Measurements from ENCODE around the gene CNST. TPM values are rescaled to one million over a fixed set of nuclear protein-coding genes. Genes with fewer than 3 reads are reported as not detected.

The CNST gene
- total and polyA plus RNA-seq, 9 of the 15 experiments (the other 6 are each of a cell fraction or from before 2014, with no cell fraction given), result 17.0 to 55.3 (median 30.8) TPM

DNA sequence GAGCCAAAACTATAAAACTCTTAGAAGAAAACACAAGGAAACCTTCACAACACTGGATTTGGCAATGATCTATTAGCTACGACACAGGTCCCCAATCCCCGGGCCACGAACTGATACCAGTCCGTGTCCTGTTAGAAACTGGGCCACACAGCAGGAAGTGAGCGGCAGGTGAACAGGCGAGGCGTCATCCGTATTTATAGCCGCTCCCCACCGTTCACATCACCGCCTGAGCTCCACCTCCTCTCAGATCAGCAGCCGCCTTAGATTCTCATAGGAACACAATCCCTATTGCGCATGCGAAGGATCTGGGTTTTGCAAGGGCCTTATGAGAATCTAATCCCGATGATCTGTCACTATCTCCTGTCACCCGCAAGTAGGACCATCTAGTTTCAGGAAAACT is 12.1 kb upstream of the CNST start:
- H3K79me2 ChIP-seq (ENCODE audit: control insufficient read depth, insufficient read depth, low read length), result peaks cover 30% of the 10 kb centered on the region; the same call in 2 of the 3 replicates
- POLR2A ChIA-PET, result interaction anchor here (0.5 to 2.0 kb wide), 5 partner anchors 9 to 513 kb away, joined by 3 to 12 read pairs (median 4); partner anchors contain the start of gene TFB2M
- no peak overlapping the region for H3K9ac ChIP-seq (ENCODE audit: insufficient read depth in 1 of 2, low read depth in 2 of 2, low read length in 2 of 2)
- in situ Hi-C loops (cut with MboI) (no loop called here), intact Hi-C loops (cut with micrococcal nuclease) (no loop called here)
- no peak overlapping the region for H2AFZ ChIP-seq (ENCODE audit: low read depth, low read length)
- H3K4me1 ChIP-seq (replicated peaks in 1 of 2; ENCODE audit: control insufficient read depth in 2 of 2, insufficient read depth in 2 of 2, low read length in 2 of 2), result no peaks in the 10 kb centered on the region
- H3K9me1 ChIP-seq (ENCODE audit: control insufficient read depth, insufficient read depth, low read length), result no peaks in the 10 kb centered on the region
- no peak for FAIRE-seq
- WGBS (ENCODE audit: insufficient coverage, low coverage, missing lambda C conversion rate), result 91% methylated on average over 16 of the region's 16 CpGs
- no peaks in the 10 kb centered on the region for H3K27me3 ChIP-seq (ENCODE audit: control insufficient read depth in 2 of 2, insufficient read depth in 2 of 2, low read length in 2 of 2)
- DNase-seq (ENCODE audit: extremely low read depth in 1 of 4, low spot score in 3 of 4), result no peak
- peaks cover 92% of the 10 kb centered on the region for H3K36me3 ChIP-seq (ENCODE audit: control insufficient read depth, insufficient read depth, low read length)
- H3K4me2 ChIP-seq (ENCODE audit: insufficient read depth, low read length), result no peak overlapping the region
- CTCF ChIA-PET (ENCODE audit: low intra/inter-chr PET ratio), result no interaction called here
- H3K4me3 ChIP-seq, result no peak overlapping the region
- BruUV-seq (replicated peaks), result no TSS peak
- H3K9me3 ChIP-seq (replicated peaks; ENCODE audit: control insufficient read depth, insufficient read depth, low read depth, low read length), result no peaks in the 10 kb centered on the region
- no peak for ATAC-seq
- H4K20me1 ChIP-seq (replicated peaks; ENCODE audit: control insufficient read depth, insufficient read depth, low read length), result no peaks in the 10 kb centered on the region
- no peak overlapping the region for H3K27ac ChIP-seq (ENCODE audit: extremely low read depth, low read depth, low read length)
- TF ChIP-seq POLR2H (tag; IDR thresholded peaks at IDR 0.05; ENCODE audit: low read depth) (no peak), KAT8 (IDR thresholded peaks at IDR 0.05; ENCODE audit: low read depth) (no peak), TEAD1 (CRISPR knock-in tag; IDR thresholded peaks at IDR 0.05) (no peak), RAD51 (IDR thresholded peaks at IDR 0.05; ENCODE audit: borderline replicate concordance, low read depth) (no peak), FOXK1 (CRISPR knock-in tag; IDR thresholded peaks at IDR 0.05; ENCODE audit: borderline replicate concordance) (no peak), ZNF12 (CRISPR knock-in tag; IDR thresholded peaks at IDR 0.05) (no peak), COPS2 (conservative IDR thresholded peaks at IDR 0.05) (no peak), ZSCAN32 (CRISPR knock-in tag; IDR thresholded peaks at IDR 0.05) (no peak), CXXC5 (CRISPR knock-in tag; IDR thresholded peaks at IDR 0.05) (no peak), ZNF766 (CRISPR knock-in tag; conservative IDR thresholded peaks at IDR 0.05) (no peak), XRCC4 (IDR thresholded peaks at IDR 0.05; ENCODE audit: extremely low read depth, insufficient read depth, insufficient read length) (no peak), HCFC1 (IDR thresholded peaks at IDR 0.05; ENCODE audit: low read depth, low read length) (no peak), TAF15 (IDR thresholded peaks at IDR 0.05; ENCODE audit: low read depth, low read length) (no peak), POLR3A (IDR thresholded peaks at IDR 0.05; ENCODE audit: borderline replicate concordance, extremely low read depth, insufficient read depth, insufficient read length) (no peak), SAP30 (IDR thresholded peaks at IDR 0.05; ENCODE audit: borderline replicate concordance, insufficient read depth, low read depth, low read length, poor library complexity, severe bottlenecking) (no peak), KDM2B (CRISPR knock-in tag; IDR thresholded peaks at IDR 0.05) (no peak)
- TF ChIP-seq, protein P1, sequence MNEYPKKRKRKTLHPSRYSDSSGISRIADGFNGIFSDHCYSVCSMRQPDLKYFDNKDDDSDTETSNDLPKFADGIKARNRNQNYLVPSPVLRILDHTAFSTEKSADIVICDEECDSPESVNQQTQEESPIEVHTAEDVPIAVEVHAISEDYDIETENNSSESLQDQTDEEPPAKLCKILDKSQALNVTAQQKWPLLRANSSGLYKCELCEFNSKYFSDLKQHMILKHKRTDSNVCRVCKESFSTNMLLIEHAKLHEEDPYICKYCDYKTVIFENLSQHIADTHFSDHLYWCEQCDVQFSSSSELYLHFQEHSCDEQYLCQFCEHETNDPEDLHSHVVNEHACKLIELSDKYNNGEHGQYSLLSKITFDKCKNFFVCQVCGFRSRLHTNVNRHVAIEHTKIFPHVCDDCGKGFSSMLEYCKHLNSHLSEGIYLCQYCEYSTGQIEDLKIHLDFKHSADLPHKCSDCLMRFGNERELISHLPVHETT (CRISPR knock-in tag; conservative IDR thresholded peaks at IDR 0.05 in 1 of 2, IDR thresholded peaks at IDR 0.05 in 1 of 2), result no peak

All from K562 (cell line).